Erythroblast (primary cell): ENCODE data around the gene CHRNE.

Source experiments
- GATA1 ChIP-seq: IDR thresholded peaks from 2 replicates; pipeline ENCODE4 v1.6.1; 2011; ENCODE audit warnings: low read depth, mild to moderate bottlenecking, control low read depth, low read length, moderate library complexity
- POLR2A ChIP-seq: IDR thresholded peaks from 2 replicates; pipeline ENCODE4 v1.6.1; 2011; ENCODE audit warnings: mild to moderate bottlenecking, low read length

- TF ChIP-seq POLR2A (no peak), GATA1 (no peak)
Measured at GRCh38 chr17:4947010-4947410, 44.1 kb upstream of the CHRNE start.
